EL (cell line): ENCODE results near the gene PATJ.

Experiments
- DNase-seq: peaks from one replicate; pipeline ENCODE4 v3.0.0-alpha.2; 2016

Gene PATJ

DNA sequence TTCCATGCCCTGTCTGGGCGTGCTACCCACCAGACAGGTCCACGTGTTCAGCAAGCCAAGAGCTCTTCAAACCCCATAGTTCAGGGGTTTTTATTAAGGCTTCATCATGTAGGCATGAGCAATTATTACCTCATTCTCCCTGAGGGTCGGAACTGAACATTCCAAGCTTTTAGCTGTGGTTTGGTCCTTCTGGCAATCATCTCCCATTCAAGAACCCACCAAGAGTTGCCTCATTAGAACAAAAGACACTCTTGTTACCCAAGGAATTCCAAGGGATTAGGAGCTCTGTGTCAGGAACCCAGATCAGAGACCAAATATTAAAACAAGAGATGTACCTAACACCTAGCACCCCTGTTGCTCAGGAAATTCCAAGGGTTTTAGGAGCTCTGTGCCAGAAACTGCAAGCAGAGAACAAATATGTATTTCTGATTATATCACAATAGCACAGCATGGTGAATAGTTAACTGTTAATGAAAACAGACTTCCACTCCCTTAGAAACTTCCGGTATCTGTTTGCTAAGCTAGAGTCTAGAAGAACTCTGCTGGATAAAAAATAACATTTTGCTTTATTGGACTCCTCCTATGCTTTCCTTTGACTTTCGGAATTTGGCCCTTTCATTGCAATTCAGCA is 251.2 kb downstream of the PATJ start:
- DNase-seq, result peak; percentile 65

- DNase-seq, result no peak
Measured at GRCh38 chr1:61995641-61996040, 253.4 kb downstream of the PATJ start.

DNA sequence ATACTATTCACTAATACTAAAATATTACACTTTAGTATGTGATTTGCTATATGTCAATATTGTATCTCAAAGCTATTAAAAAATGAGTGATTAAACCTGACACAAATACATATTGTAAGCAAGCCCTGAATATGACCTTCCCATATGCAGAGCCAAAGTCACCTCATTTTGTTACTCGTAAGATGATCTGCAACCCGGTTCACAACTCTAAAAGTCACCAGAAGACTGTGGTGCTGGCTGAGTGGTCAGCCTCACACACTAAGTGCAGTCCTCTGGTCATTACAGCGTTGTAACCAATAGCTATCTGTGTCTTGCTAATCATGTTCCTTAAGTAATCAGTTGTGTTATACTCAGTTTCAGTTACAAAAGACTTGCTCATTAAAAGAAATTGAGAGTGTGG is 254.8 kb downstream of the PATJ start:
- no peak for DNase-seq

DNA sequence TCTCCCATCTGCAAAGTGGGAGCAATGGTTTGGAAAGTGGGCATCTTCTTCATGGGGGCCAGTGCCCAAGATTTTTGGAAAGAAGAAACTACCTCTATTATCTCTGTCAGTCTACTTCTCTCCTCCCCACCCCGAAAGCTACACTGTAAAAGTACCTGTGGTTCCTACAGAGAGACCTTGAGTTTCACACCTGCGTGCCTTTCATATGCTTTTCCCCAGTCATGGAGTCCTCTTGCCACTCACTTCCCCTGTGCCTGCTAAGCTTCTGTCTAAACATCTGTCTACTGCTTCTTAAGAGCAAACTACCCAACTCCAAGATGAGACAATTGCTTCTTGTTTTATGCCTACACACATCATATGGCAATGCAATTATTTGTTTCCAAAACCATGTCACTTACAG is 261.5 kb downstream of the PATJ start:
- no peak for DNase-seq

- DNase-seq, result no peak
Measured at GRCh38 chr1:62006690-62007089, 264.4 kb downstream of the PATJ start.

DNA sequence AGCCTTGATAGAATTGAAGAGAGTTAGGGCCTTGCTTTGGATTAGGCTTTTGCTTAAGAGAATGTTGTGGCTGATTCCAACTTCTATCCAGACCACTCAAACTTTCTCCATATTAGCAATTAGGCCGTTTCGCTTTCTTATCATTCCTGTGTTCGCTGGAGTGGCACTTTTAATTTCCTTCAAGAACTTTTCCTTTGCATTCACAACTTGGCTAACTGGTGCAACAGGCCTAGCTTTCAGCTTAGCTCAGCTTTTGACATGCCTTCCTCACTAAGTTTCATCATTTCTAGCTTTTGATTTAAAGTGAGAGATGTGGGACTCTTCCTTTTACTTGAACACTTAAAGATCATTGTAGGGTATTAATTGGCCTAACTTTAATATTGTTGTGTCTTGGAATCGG is 268.7 kb downstream of the PATJ start:
- DNase-seq, result no peak

GRCh38 chr1:62012095-62012494 is 269.8 kb downstream of the PATJ start:
- DNase-seq, result no peak

DNA sequence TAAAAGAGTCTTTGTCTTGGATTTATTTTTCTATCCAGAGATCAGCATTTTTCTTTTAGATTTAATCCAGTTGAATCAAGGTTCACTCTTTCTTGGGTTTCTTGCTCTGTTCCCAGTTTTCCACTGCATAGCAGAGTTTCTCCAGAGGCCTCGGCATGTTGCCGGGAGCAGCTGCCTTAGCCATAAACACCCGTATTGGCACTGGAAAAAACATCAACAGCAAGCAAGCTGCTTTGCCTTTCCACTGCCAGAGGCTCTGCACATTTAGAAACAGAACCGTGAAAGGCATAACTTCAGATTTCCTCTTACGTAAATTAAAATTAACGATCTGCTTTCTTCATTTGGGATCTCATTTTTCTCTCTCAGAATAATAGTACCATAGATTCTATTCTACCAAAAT is 270.6 kb downstream of the PATJ start:
- no peak for DNase-seq

GRCh38 chr1:62013264-62013663 is 271.0 kb downstream of the PATJ start:
- DNase-seq, result no peak

- DNase-seq, result no peak
Measured at GRCh38 chr1:62022382-62022983, 280.2 kb downstream of the PATJ start.

DNA sequence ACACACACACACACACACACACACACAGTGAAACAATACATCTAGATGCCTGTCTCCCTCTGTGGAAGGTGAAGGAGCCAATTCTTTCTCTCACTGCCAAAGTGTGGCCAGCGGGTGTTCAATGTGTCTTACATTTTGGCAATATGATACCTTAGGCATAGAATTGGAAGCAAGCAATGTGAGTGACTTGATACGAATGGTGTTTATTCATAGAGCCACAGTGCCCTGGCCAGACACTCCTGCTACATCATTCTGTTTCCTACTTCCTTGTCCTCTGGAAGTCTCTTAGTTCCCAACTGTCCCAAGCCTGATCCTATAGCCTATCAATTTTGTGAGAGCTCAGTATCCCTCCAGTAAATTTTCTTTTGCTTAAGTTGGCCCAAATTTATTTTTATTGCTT is 282.4 kb downstream of the PATJ start:
- no peak for DNase-seq

DNA sequence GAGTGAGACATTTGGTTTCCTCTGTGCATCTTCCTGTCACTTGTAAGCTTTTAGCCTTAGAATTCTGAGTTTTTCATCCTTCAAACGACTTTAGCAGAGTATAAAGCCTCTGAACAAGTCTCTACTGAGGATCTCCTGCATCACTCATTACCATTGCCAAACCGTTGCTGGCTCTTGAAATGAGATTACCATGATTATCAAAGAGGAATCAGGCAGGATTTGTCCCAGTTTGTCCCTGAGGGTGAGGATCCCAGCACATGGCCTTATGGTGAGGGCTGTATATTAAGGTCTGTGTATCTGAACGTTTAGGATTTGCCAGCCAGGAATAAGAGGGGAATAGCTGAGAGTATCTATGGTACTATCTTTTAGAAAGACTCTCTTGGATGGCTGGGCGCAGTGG is 282.9 kb downstream of the PATJ start:
- DNase-seq, result no peak

- no peak for DNase-seq
Measured at GRCh38 chr1:62025892-62026291, 283.6 kb downstream of the PATJ start.

GRCh38 chr1:62029704-62030103 is 287.4 kb downstream of the PATJ start:
- no peak for DNase-seq

GRCh38 chr1:62034790-62035189 is 292.5 kb downstream of the PATJ start:
- no peak for DNase-seq

GRCh38 chr1:62037274-62037673 is 295.0 kb downstream of the PATJ start:
- DNase-seq, result no peak

GRCh38 chr1:62038594-62039284 is 296.5 kb downstream of the PATJ start:
- DNase-seq, result no peak

GRCh38 chr1:62040450-62040849 is 298.2 kb downstream of the PATJ start:
- no peak for DNase-seq

- DNase-seq, result no peak
Measured at GRCh38 chr1:62040973-62041372, 298.7 kb downstream of the PATJ start.

DNA sequence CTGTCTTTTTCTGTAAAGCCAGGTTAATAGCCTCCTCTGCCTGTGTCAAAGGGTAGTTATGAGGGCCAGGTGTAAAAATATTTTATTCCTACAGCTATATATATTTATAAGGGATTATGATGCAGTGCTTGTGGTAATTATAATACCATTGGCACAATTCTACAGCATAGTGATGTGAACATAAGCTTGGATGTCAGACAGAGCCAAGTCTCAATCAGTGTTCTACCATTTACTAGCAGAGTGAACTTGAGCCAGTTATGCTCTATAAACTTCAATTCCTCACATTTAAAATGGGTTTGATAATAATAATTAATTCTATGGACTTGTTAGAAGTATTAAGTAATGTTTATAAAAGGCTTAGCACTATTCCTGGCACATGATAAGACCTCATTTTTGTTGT is 300.9 kb downstream of the PATJ start:
- no peak for DNase-seq

DNA sequence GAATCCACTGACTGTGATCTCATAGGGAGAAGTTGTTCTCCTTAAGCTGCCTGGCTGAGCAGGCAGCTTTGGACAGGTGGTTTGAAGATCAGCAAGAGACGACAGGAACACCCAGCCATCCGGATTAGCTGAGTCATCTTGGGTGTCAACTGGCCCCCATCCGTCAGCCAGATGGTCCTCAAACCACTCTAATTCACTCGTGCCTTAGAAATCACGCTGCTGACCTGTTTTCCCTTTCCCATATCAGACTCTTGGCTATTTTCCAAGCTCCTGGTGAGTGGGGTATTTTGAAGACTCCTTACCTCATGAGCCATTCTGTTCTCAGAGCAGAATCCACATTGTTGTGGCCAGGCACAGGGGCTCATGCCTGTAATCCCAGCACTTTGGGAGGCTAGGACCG is 303.3 kb downstream of the PATJ start:
- peak; percentile 5 for DNase-seq

- no peak for DNase-seq
Measured at GRCh38 chr1:62046927-62047326, 304.6 kb downstream of the PATJ start.

DNA sequence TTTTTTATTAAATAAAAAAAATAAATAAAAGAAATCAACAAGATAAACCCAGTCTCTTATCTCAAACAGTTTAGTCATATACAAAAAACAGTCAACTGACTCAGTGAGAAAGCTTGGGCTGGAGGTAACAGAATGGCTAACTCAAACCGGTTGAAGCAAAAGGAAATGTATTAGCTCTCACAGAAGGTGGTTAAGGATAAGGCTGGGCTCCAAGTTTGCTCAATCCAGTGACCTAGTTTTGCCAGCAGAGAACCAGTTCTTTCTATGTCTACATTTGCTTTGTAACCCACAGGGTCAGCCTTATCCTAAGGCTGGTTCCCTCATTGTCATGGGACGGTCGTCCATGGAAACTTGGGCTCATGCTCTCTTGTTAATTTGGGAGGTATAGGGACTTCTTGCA is 307.9 kb downstream of the PATJ start:
- DNase-seq, result no peak

DNA sequence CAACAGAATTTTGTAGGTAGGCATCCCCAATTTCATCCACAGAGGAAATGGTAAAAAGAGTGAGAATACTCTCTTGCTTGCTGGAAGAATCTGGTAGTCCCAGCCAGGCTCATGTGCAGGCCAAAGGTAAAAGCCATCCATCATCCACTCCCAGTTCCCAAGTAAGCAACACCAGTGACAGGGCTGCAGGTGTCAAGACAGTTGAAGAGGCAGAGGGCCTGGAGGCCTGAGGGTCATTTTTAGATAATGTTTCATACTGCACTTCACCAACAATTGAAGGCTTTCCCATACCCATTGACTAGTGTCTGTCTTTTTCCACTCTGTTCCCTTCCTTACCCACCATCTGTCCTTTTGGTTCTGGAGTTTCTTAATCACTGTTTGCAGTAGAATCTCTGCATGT is 310.7 kb downstream of the PATJ start:
- DNase-seq, result no peak

- DNase-seq, result no peak
Measured at GRCh38 chr1:62054188-62054587, 311.9 kb downstream of the PATJ start.
